ENCODE data around the gene NME4. TPM values are rescaled to one million over a fixed set of nuclear protein-coding genes. Genes with fewer than 3 reads are reported as not detected.

NME4 gene
- total and polyA plus RNA-seq, 3 experiments from 2014 or later, result 14.1 to 49.9 (median 15.4) TPM

DNA sequence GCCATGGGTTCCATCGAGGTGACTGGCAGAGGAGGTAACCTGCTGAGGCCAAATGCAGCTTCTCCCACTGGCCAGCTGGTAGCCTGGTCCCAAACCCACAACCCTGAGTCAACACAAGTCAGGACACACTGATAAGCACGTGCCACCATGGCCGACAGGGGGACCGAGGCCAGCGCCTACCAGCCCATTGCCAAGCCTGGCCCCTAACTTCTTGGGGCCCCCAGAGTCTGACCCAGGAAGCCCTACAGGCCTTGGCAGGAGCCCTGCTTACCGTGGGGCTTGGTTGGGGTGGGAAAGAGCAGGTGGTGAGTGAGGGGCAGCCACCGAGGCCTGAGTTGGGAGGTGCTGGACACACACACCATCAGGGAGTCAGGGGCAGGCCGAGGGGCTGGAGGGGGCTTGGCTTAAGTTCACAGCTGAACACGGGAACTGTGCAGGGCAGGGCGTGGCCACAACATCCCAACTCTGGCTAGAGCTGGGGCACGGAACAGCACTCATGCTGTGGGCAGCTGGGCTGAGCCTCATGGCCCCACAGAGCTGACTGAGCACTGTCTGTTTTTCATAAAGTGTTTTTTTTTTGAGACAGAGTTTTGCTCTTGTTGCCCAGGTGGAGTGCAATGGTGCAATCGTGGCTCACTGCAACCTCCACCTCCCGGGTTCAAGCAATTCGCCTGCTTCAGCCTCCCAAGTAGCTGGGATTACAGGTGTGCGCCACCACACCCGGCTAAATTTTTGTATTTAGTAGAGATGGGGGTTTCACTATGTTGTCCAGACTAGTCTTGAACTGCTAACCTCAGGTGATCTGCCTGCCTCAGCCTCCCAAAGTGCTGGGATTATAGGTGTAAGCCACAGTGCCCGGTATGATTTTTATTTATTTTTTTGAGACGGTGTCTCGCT, 32.2 kb upstream of the NME4 start:
- no peak for DNase-seq
- no peaks in the 10 kb centered on the region for H3K9me3 Mint-ChIP-seq

DNA sequence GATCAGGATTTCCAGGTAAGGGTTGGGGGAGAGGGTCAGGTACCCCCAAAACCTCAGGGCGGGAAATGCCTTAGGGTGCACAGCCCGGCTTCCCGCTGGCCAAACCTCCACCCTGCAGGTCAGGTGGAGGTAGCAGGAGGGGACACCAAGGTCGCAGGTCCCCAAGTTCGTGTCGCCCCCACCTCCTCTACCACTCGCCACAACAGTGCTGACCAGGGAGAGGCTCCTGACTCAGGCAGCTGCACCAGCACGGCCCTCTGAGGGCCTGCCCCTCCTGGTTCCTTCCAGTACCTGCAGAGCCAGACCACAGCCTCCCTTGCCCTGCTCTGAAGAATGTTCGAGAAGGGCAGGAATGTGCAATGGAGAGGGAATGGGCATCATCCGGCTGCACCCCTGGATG, 30.5 kb upstream of the NME4 start:
- H3K36me3 ChIP-seq (ENCODE audit: insufficient read depth, low read length), result no peaks in the 10 kb centered on the region
- no peak overlapping the region for H3K4me3 Mint-ChIP-seq
- H3K27ac ChIP-seq (ENCODE audit: low read depth, low read length), result no peak overlapping the region
- peaks cover 0 to 35% (median 1%) of the 10 kb centered on the region in 3 donors for H3K36me3 Mint-ChIP-seq
- H3K27me3 ChIP-seq (ENCODE audit: insufficient read depth, low read length, poor library complexity, severe bottlenecking), result no peaks in the 10 kb centered on the region
- H3K4me1 Mint-ChIP-seq, result peaks cover 13 to 23% (median 18%) of the 10 kb centered on the region in 3 donors
- peaks cover 18% of the 10 kb centered on the region for H3K4me1 ChIP-seq (ENCODE audit: insufficient read depth, low read length)
- DNase-seq, result no peak
- peak overlapping the region in 1 of 8 donors; percentile 50 for H3K27ac Mint-ChIP-seq
- no peaks in the 10 kb centered on the region for H3K9me3 Mint-ChIP-seq
- POLR2A ChIA-PET, result no interaction called here
- no peaks in the 10 kb centered on the region for H3K9me3 ChIP-seq (ENCODE audit: low read length)
- CTCF ChIA-PET, result interaction anchor here (1.0 kb wide), 1 partner anchor 13 kb away, joined by 3 read pairs; no protein-coding TSS in a partner anchor
- H3K27me3 Mint-ChIP-seq, result peaks cover 1 to 3% of the 10 kb centered on the region in 2 donors
- no peak overlapping the region for H3K4me3 ChIP-seq (ENCODE audit: low read length)

More for the DNA sequence above, 32.2 kb upstream of the NME4 start:
- no peak overlapping the region for H3K4me3 Mint-ChIP-seq
- POLR2A ChIA-PET, result no interaction called here
- peaks cover 8% of the 10 kb centered on the region for H3K4me1 ChIP-seq (ENCODE audit: insufficient read depth, low read length)
- CTCF ChIA-PET, result interaction anchor here (0.6 to 5.0 kb wide), 2 partner anchors 131 to 259 kb away, joined by 3 to 39 read pairs; no protein-coding TSS in a partner anchor
- H3K4me1 Mint-ChIP-seq, result peaks cover 6 to 12% (median 11%) of the 10 kb centered on the region in 3 donors
- H3K27me3 ChIP-seq (ENCODE audit: insufficient read depth, low read length, poor library complexity, severe bottlenecking), result no peaks in the 10 kb centered on the region
- H3K4me3 ChIP-seq (ENCODE audit: low read length), result no peak overlapping the region
- H3K9me3 ChIP-seq (ENCODE audit: low read length), result no peaks in the 10 kb centered on the region
- peaks cover 0 to 32% (median 1%) of the 10 kb centered on the region in 3 donors for H3K36me3 Mint-ChIP-seq
- H3K27ac ChIP-seq (ENCODE audit: low read depth, low read length), result no peak overlapping the region
- no peak overlapping the region for H3K27ac Mint-ChIP-seq
- H3K36me3 ChIP-seq (ENCODE audit: insufficient read depth, low read length), result no peaks in the 10 kb centered on the region
- peaks cover 1 to 3% of the 10 kb centered on the region in 2 donors for H3K27me3 Mint-ChIP-seq

GRCh38 chr16:367333-367903, 29.6 kb upstream of the NME4 start:
- Histone ChIP-seq H3K27me3 (ENCODE audit: insufficient read depth, low read length, poor library complexity, severe bottlenecking) (no peaks in the 10 kb centered on the region), H3K27ac (ENCODE audit: low read depth, low read length) (no peak overlapping the region), H3K9me3 (ENCODE audit: low read length) (no peaks in the 10 kb centered on the region), H3K36me3 (ENCODE audit: insufficient read depth, low read length) (no peaks in the 10 kb centered on the region), H3K4me1 (ENCODE audit: insufficient read depth, low read length) (peaks cover 14% of the 10 kb centered on the region), H3K4me3 (ENCODE audit: low read length) (no peak overlapping the region)
- DNase-seq, result no peak
- peaks cover 0 to 3% of the 10 kb centered on the region in 2 donors for H3K27me3 Mint-ChIP-seq
- no peak overlapping the region for H3K27ac Mint-ChIP-seq
- no peaks in the 10 kb centered on the region for H3K9me3 Mint-ChIP-seq
- ChIA-PET POLR2A (no interaction called here), CTCF (interaction anchor here (1.0 kb wide), 1 partner anchor 13 kb away, joined by 3 read pairs; no protein-coding TSS in a partner anchor)
- H3K36me3 Mint-ChIP-seq, result peaks cover 0 to 41% (median 1%) of the 10 kb centered on the region in 3 donors
- H3K4me1 Mint-ChIP-seq, result peaks cover 7 to 21% (median 15%) of the 10 kb centered on the region in 3 donors
- peak overlapping the region in 2 of 7 donors; percentile 32 to 81 for H3K4me3 Mint-ChIP-seq

DNA sequence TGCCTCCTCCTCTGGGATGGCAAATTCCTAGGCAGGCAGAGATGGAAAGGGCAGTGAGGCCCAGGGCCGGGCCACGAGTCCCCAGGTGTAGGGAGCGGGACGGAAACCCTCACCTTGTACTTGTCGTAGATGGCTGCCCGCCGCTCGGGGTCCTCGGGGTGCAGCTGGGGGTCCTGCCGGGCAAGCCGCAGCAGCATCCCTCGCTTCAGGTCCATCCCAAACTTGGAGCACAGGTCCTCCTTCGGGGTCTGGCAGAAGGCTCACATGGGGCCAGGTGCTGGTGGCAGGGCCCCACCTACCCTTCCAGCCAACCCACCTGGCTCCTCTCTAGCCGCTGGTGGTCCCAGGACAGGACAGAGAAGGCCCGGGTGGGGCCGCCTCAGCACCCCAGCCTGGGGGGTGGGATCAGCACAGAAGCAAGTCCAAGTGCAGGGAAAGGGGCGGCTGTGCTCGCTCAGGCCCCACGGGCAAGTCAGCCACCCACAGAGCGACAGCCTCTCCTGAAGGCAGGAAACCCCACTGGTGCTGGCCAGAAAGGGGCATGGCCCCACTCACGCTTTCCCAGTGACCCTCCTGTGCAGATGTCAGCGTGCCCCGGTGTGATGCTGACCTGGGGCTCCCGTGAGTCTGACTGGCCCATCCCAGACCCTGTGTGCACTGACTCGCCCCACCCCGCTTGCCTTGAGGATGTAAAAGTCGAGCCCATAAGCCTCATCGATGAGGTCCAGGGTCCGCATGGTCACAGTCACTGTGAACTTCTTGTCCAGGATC, 28.4 kb upstream of the NME4 start:
- Mint-ChIP-seq H3K27me3 (peaks cover 0 to under 1% of the 10 kb centered on the region in 2 donors), H3K4me3 (peak overlapping the region in 2 of 7 donors; percentile 32 to 76), H3K4me1 (peaks cover 7 to 21% (median 15%) of the 10 kb centered on the region in 3 donors), H3K9me3 (no peaks in the 10 kb centered on the region), H3K27ac (no peak overlapping the region), H3K36me3 (peaks cover 0 to 50% (median 1%) of the 10 kb centered on the region in 3 donors)
- ChIA-PET CTCF (no interaction called here), POLR2A (interaction anchor here (0.9 to 1.0 kb wide), 2 partner anchors 14 to 134 kb away, joined by 3 read pairs; partner anchors contain the start of gene FAM234A)
- Histone ChIP-seq H3K27me3 (ENCODE audit: insufficient read depth, low read length, poor library complexity, severe bottlenecking) (no peaks in the 10 kb centered on the region), H3K27ac (ENCODE audit: low read depth, low read length) (no peak overlapping the region), H3K4me3 (ENCODE audit: low read length) (no peak overlapping the region), H3K9me3 (ENCODE audit: low read length) (no peaks in the 10 kb centered on the region), H3K36me3 (ENCODE audit: insufficient read depth, low read length) (no peaks in the 10 kb centered on the region), H3K4me1 (ENCODE audit: insufficient read depth, low read length) (peaks cover 14% of the 10 kb centered on the region)
- no peak for DNase-seq

DNA sequence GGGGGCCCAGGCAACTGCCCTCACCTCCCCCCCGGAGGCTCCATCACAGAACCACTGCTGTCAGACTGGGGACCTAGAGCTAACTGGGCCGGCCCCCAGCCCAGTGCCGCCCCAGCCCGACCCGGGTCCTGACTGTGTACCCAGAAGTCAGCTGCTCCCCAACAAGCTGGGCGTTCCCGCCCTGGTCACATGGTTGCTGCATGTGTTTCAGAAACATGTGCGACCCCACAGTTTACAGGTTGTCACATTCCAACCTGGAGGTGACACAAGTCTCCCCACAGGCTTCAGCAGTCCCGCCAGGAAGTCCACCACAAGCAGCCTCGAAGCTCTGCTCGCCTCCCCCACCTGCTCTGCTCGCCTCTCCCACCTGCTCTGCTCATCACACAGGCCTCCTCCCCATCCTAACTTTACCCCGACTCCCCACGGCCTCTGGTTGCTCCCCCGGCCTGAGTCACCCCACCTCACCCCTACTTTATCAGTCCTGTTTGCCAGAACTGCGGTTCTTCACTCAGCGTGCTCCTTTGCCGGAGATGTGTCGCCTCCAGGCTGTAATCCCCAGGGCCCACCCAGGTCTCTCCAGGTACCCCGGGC, 27.6 kb upstream of the NME4 start:
- CTCF ChIA-PET, result no interaction called here
- peak overlapping the region; percentile 62 to 85 (median 71) for H3K4me3 Mint-ChIP-seq
- peaks cover 7 to 21% (median 15%) of the 10 kb centered on the region in 3 donors for H3K4me1 Mint-ChIP-seq
- H3K4me1 ChIP-seq (ENCODE audit: insufficient read depth, low read length), result peaks cover 14% of the 10 kb centered on the region
- H3K27ac Mint-ChIP-seq, result peak overlapping the region in 5 of 8 donors; percentile 19 to 70 (median 51)
- no peaks in the 10 kb centered on the region for H3K36me3 ChIP-seq (ENCODE audit: insufficient read depth, low read length)
- H3K9me3 ChIP-seq (ENCODE audit: low read length), result no peaks in the 10 kb centered on the region
- H3K9me3 Mint-ChIP-seq, result no peaks in the 10 kb centered on the region
- POLR2A ChIA-PET, result interaction anchor here (0.9 to 1.9 kb wide), 3 partner anchors 11 to 135 kb away, joined by 3 to 9 read pairs (median 3); partner anchors contain the start of gene FAM234A
- H3K27ac ChIP-seq (ENCODE audit: low read depth, low read length), result peak overlapping the region; percentile 38
- peaks cover 0 to 55% (median 1%) of the 10 kb centered on the region in 3 donors for H3K36me3 Mint-ChIP-seq
- no peak overlapping the region for H3K4me3 ChIP-seq (ENCODE audit: low read length)
- no peak for DNase-seq
- H3K27me3 ChIP-seq (ENCODE audit: insufficient read depth, low read length, poor library complexity, severe bottlenecking), result no peaks in the 10 kb centered on the region
- H3K27me3 Mint-ChIP-seq, result no peaks in the 10 kb centered on the region

DNA sequence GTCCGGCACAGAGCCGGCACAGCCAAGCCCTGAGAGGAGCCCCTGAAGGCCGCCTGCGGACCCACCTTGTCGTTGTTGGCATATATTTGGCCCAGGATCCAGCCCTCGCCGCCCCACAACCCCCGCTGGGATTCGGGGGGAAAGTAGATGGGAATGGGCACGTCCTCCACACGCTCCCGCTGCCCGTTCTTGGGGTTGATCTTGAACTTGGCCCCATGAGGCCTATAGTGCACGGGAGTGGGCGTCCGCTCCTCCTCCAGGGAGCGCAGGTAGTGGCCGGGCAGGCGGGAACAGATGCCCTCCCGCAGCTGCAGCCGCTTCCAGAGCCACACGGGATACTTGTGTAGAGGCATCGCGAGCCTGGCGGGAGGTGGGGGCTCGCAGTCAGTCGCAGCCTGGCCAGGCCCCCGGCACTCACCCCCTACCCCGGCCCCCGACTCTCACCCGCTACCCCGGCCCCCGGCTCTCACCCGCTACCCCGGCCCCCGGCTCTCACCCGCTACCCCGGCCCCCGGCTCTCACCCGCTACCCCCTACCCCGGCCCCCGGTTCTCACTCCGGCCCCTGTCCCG, 27.0 kb upstream of the NME4 start:
- H3K4me3 ChIP-seq (ENCODE audit: low read length), result no peak overlapping the region
- no peaks in the 10 kb centered on the region for H3K27me3 ChIP-seq (ENCODE audit: insufficient read depth, low read length, poor library complexity, severe bottlenecking)
- H3K27ac ChIP-seq (ENCODE audit: low read depth, low read length), result peak overlapping the region; percentile 38
- Mint-ChIP-seq H3K4me3 (peak overlapping the region in 6 of 7 donors; percentile 65 to 86 (median 80)), H3K9me3 (no peaks in the 10 kb centered on the region), H3K36me3 (peaks cover 0 to 59% (median 1%) of the 10 kb centered on the region in 3 donors), H3K27ac (peak overlapping the region in 4 of 8 donors; percentile 19 to 79 (median 55)), H3K4me1 (peaks cover 7 to 21% (median 15%) of the 10 kb centered on the region in 3 donors), H3K27me3 (no peaks in the 10 kb centered on the region)
- no peak for DNase-seq
- H3K36me3 ChIP-seq (ENCODE audit: insufficient read depth, low read length), result no peaks in the 10 kb centered on the region
- CTCF ChIA-PET, result interaction anchor here (1.0 to 1.1 kb wide), 2 partner anchors 8 to 55 kb away, joined by 3 to 7 read pairs; partner anchors contain the start of gene RAB11FIP3
- H3K4me1 ChIP-seq (ENCODE audit: insufficient read depth, low read length), result peaks cover 14% of the 10 kb centered on the region
- POLR2A ChIA-PET, result interaction anchor here (0.7 to 1.9 kb wide), 6 partner anchors 10 to 135 kb away, joined by 3 to 9 read pairs (median 4); partner anchors contain the start of genes AXIN1, DECR2 and FAM234A
- H3K9me3 ChIP-seq (ENCODE audit: low read length), result no peaks in the 10 kb centered on the region

DNA sequence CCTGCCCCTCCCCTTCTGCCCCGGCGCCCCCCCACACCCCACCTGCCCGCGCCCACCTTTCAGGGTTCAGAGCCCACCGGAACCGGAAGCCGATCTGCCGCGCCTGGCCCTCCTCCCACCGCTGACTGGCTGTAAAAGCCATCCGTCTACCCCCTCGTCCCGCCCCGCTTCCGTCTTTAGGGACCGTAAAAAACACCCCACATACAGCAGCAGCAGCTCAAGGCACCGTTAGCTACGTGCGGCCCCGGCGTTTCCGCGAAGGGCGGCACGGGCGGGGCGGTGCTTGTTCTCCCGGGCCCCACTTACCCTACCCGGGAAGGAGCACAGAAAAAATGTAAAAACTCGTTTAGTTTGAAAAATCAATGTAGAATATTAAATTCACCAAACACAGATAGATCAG, 26.6 kb upstream of the NME4 start, which contains the start of gene MRPL28:
Gene MRPL28 (minus strand): TSS at position 96 of the 400 bp plus-strand sequence. CDS start 320 bp downstream, outside the sequence.
- POLR2A ChIA-PET, result interaction anchor here (0.7 to 1.9 kb wide), 6 partner anchors 10 to 136 kb away, joined by 3 to 9 read pairs (median 4); partner anchors contain the start of genes AXIN1, DECR2 and FAM234A
- Mint-ChIP-seq H3K4me3 (peak within 1 kb of the TSS; percentile 83 to 96 (median 89)), H3K9me3 (no peaks in the 10 kb centered on the region), H3K27ac (peak within 1 kb of the TSS; percentile 59 to 93 (median 90)), H3K27me3 (no peaks in the 10 kb centered on the region), H3K36me3 (peaks cover 0 to 61% (median 1%) of the 10 kb centered on the region in 3 donors), H3K4me1 (peaks cover 7 to 21% (median 15%) of the 10 kb centered on the region in 3 donors)
- CTCF ChIA-PET, result interaction anchor here (1.0 to 1.4 kb wide), 3 partner anchors 8 to 263 kb away, joined by 3 to 7 read pairs (median 7); partner anchors contain the start of gene RAB11FIP3
- H3K27me3 ChIP-seq (ENCODE audit: insufficient read depth, low read length, poor library complexity, severe bottlenecking), result no peaks in the 10 kb centered on the region
- no peak within 1 kb of the TSS for H3K4me3 ChIP-seq (ENCODE audit: low read length)
- peaks cover 14% of the 10 kb centered on the region for H3K4me1 ChIP-seq (ENCODE audit: insufficient read depth, low read length)
- no peaks in the 10 kb centered on the region for H3K9me3 ChIP-seq (ENCODE audit: low read length)
- no peaks in the 10 kb centered on the region for H3K36me3 ChIP-seq (ENCODE audit: insufficient read depth, low read length)
- H3K27ac ChIP-seq (ENCODE audit: low read depth, low read length), result peak within 1 kb of the TSS; percentile 38
- peak; percentile 86 to 95 (median 89) for DNase-seq
